Naive thymus-derived CD4-positive, alpha-beta T cell (primary cell): ENCODE data around the gene CDR2. TPM values are rescaled to one million over a fixed set of nuclear protein-coding genes. Genes with fewer than 3 reads are reported as not detected.

ENCODE experiments used
- ATAC-seq: fragments of 150-1000 bp; cut with Tn5 transposase; 2 replicates; pipeline ENCODE4 v1.10.0; 2021; ENCODE audit warnings: mild to moderate bottlenecking, moderate library complexity
- CTCF ChIA-PET: fragments of 350-600 bp; sonication (Branson Sonifier 250); formaldehyde crosslinking; loops from one replicate; lab custom pipeline; 2021; ENCODE audit warnings: antibody characterized with exemption; lab: Charles Lee
- POLR2A ChIA-PET: fragments of 350-600 bp; sonication (Branson Sonifier 250); formaldehyde crosslinking; loops from one replicate; lab custom pipeline; 2021; ENCODE audit warnings: antibody characterized with exemption, inconsistent platforms; lab: Charles Lee
- DNase-seq, 9 donors: peaks; one replicate each; pipeline versions ENCODE4 v3.0.0 to v3.0.0-alpha.2; 2020 to 2022; ENCODE audit warnings: mixed read lengths in 1 of 9
- H3K27ac ChIP-seq: one replicate; pipeline ENCODE4 v1.7.0; 2013; ENCODE audit warnings: mild to moderate bottlenecking, low read depth, low read length, moderate library complexity
- H3K27me3 ChIP-seq, 2 donors: one replicate each; pipeline ENCODE4 v1.7.0; 2013; ENCODE audit warnings: low read length in 2 of 2, mild to moderate bottlenecking in 2 of 2, moderate library complexity in 2 of 2; ENCODE audit not compliant: control insufficient read depth in 2 of 2, insufficient read depth in 2 of 2
- H3K36me3 ChIP-seq, 3 experiments: 1 replicate in 2 of 3; 2 replicates in 1 of 3; pipeline ENCODE4 v1.7.0; 2013; ENCODE audit warnings: low read length in 3 of 3, mild to moderate bottlenecking in 3 of 3, moderate library complexity in 1 of 3; ENCODE audit not compliant: insufficient read depth in 3 of 3, control insufficient read depth in 2 of 3
- H3K4me1 ChIP-seq, 2 donors: one replicate each; pipeline ENCODE4 v1.7.0; 2013; ENCODE audit warnings: low read length in 2 of 2, mild to moderate bottlenecking in 2 of 2, moderate library complexity in 1 of 2; ENCODE audit not compliant: control insufficient read depth in 2 of 2, insufficient read depth in 2 of 2
- H3K4me3 ChIP-seq: 2 replicates; pipeline ENCODE4 v1.7.0; 2013; ENCODE audit warnings: mild to moderate bottlenecking, low read length
- H3K9me3 ChIP-seq, 3 experiments: 1 replicate in 2 of 3; 2 replicates in 1 of 3; pipeline ENCODE4 v1.7.0; 2013; ENCODE audit warnings: low read length in 3 of 3; ENCODE audit not compliant: control insufficient read depth in 2 of 3
- H3K27ac Mint-ChIP-seq, 9 donors: one replicate each; pipeline ENCODE4 v1.8.0; 2020 to 2022; ENCODE audit warnings: mixed read lengths in 9 of 9, mild to moderate bottlenecking in 8 of 9, moderate library complexity in 5 of 9, inconsistent platforms in 2 of 9
- H3K27me3 Mint-ChIP-seq, 5 donors: one replicate each; pipeline ENCODE4 v1.8.0; 2021 to 2022; ENCODE audit warnings: mixed read lengths in 5 of 5, mild to moderate bottlenecking in 1 of 5
- H3K36me3 Mint-ChIP-seq, 5 donors: one replicate each; pipeline ENCODE4 v1.8.0; 2020 to 2022; ENCODE audit warnings: mixed read lengths in 5 of 5, mild to moderate bottlenecking in 3 of 5, inconsistent platforms in 1 of 5
- H3K4me1 Mint-ChIP-seq, 7 donors: one replicate each; pipeline ENCODE4 v1.8.0; 2020 to 2022; ENCODE audit warnings: mixed read lengths in 7 of 7, mild to moderate bottlenecking in 3 of 7, inconsistent platforms in 1 of 7
- H3K4me3 Mint-ChIP-seq, 10 donors: one replicate each; pipeline ENCODE4 v1.8.0; 2020 to 2022; ENCODE audit warnings: mild to moderate bottlenecking in 10 of 10, mixed read lengths in 10 of 10, moderate library complexity in 6 of 10, inconsistent platforms in 2 of 10
- H3K9me3 Mint-ChIP-seq, 11 donors: one replicate each; pipeline ENCODE4 v1.8.0; 2020 to 2022; ENCODE audit warnings: mixed read lengths in 11 of 11, mild to moderate bottlenecking in 4 of 11, inconsistent platforms in 1 of 11, moderate library complexity in 1 of 11
- intact Hi-C, 2 donors: fragments of 100-400 bp; cut with micrococcal nuclease; formaldehyde crosslinking; loops; one replicate each; pipeline ENCODE4 v1.15.1; 2023
- polyA plus RNA-seq, 2 donors: library from polyadenylated mRNA; unstranded; fragments of 300-500 nt; fragmentation: Illumina TruSeq; gene quantifications; one replicate each; pipeline ENCODE4 v1.2.3, GENCODE V29; 2021
- total RNA-seq, 6 experiments: library from RNA in 5 of 6; stranded (reverse) in 5 of 6; gene quantifications; 1 replicate in 5 of 6; 2 replicates in 1 of 6; pipeline ENCODE4 v1.2.3 and lab custom pipeline; 2021 to 2026

CDR2 gene
- total and polyA plus RNA-seq, 7 experiments from 2014 or later = 28.7 to 115 (median 66.0) TPM

GRCh38 chr16:22325598-22326368 lies 48.6 kb downstream of the CDR2 start:
- H3K4me1 Mint-ChIP-seq = peaks cover 6 to 18% (median 15%) of the 10 kb centered on the region in 7 donors
- H3K27ac Mint-ChIP-seq = peak overlapping the region in 1 of 9 donors; percentile 46
- H3K4me3 Mint-ChIP-seq = no peak overlapping the region
- H3K36me3 Mint-ChIP-seq = peaks cover 0 to 45% (median 13%) of the 10 kb centered on the region in 5 donors
- no peak overlapping the region for H3K4me3 ChIP-seq
- H3K9me3 Mint-ChIP-seq = no peaks in the 10 kb centered on the region
- DNase-seq (no peak), ATAC-seq (no peak)
- no peaks in the 10 kb centered on the region for H3K9me3 ChIP-seq
- H3K27ac ChIP-seq = no peak overlapping the region
- ChIA-PET POLR2A (interaction anchor here (2.1 kb wide), 1 partner anchor 48 kb away, joined by 7 read pairs; no protein-coding TSS in a partner anchor), CTCF (no interaction called here)
- peaks cover 3 to 92% (median 42%) of the 10 kb centered on the region in 3 experiments for H3K36me3 ChIP-seq
- H3K4me1 ChIP-seq = no peaks in the 10 kb centered on the region
- intact Hi-C loops = loop anchor here in 1 of 2 donors (10.0 kb wide), 1 partner anchor 1021 kb away; no protein-coding TSS in a partner anchor
- H3K27me3 ChIP-seq = no peaks in the 10 kb centered on the region
- no peaks in the 10 kb centered on the region for H3K27me3 Mint-ChIP-seq

GRCh38 chr16:22324787-22325597 lies 49.4 kb downstream of the CDR2 start:
- peaks cover 0 to 40% (median 9%) of the 10 kb centered on the region in 5 donors for H3K36me3 Mint-ChIP-seq
- ChIA-PET CTCF (interaction anchor here (1.4 kb wide), 1 partner anchor 28 kb away, joined by 3 read pairs; no protein-coding TSS in a partner anchor), POLR2A (interaction anchor here (2.1 kb wide), 1 partner anchor 48 kb away, joined by 7 read pairs; no protein-coding TSS in a partner anchor)
- Histone ChIP-seq H3K9me3 (no peaks in the 10 kb centered on the region), H3K27me3 (no peaks in the 10 kb centered on the region), H3K36me3 (peaks cover 8 to 96% (median 37%) of the 10 kb centered on the region in 3 experiments), H3K4me1 (no peaks in the 10 kb centered on the region), H3K27ac (no peak overlapping the region), H3K4me3 (no peak overlapping the region)
- DNase-seq = no peak
- H3K4me3 Mint-ChIP-seq = no peak overlapping the region
- H3K27me3 Mint-ChIP-seq = no peaks in the 10 kb centered on the region
- ATAC-seq = no peak
- intact Hi-C loops = loop anchor here in 1 of 2 donors (10.0 kb wide), 1 partner anchor 1020 kb away; no protein-coding TSS in a partner anchor
- H3K4me1 Mint-ChIP-seq = peaks cover under 1 to 13% (median 9%) of the 10 kb centered on the region in 7 donors
- peak overlapping the region in 6 of 9 donors; percentile 14 to 73 (median 50) for H3K27ac Mint-ChIP-seq
- H3K9me3 Mint-ChIP-seq = no peaks in the 10 kb centered on the region

- Histone ChIP-seq H3K27ac (peak overlapping the region; percentile 8), H3K36me3 (peaks cover 8 to 97% (median 37%) of the 10 kb centered on the region in 3 experiments), H3K4me3 (no peak overlapping the region), H3K27me3 (no peaks in the 10 kb centered on the region), H3K4me1 (no peaks in the 10 kb centered on the region), H3K9me3 (no peaks in the 10 kb centered on the region)
- no peak overlapping the region for H3K4me3 Mint-ChIP-seq
- no peaks in the 10 kb centered on the region for H3K27me3 Mint-ChIP-seq
- H3K36me3 Mint-ChIP-seq = peaks cover 0 to 41% (median 11%) of the 10 kb centered on the region in 5 donors
- POLR2A ChIA-PET = interaction anchor here (1.0 kb wide), 1 partner anchor 57 kb away, joined by 3 read pairs; no protein-coding TSS in a partner anchor
- H3K4me1 Mint-ChIP-seq = peaks cover 0 to 11% (median 6%) of the 10 kb centered on the region in 7 donors
- peak overlapping the region in 7 of 9 donors; percentile 12 to 73 (median 41) for H3K27ac Mint-ChIP-seq
- no peaks in the 10 kb centered on the region for H3K9me3 Mint-ChIP-seq
- no peak for ATAC-seq
- no peak for DNase-seq
- CTCF ChIA-PET = interaction anchor here (0.8 to 1.4 kb wide), 2 partner anchors 29 to 34 kb away, joined by 3 to 4 read pairs; no protein-coding TSS in a partner anchor
- intact Hi-C loops = loop anchor here in 1 of 2 donors (10.0 kb wide), 1 partner anchor 1019 kb away; no protein-coding TSS in a partner anchor
Observed at GRCh38 chr16:22323959-22324786, 50.2 kb downstream of the CDR2 start.

GRCh38 chr16:22323173-22323958 lies 51.1 kb downstream of the CDR2 start:
- Mint-ChIP-seq H3K9me3 (no peaks in the 10 kb centered on the region), H3K27me3 (no peaks in the 10 kb centered on the region), H3K4me3 (no peak overlapping the region), H3K36me3 (peaks cover 0 to 39% (median 11%) of the 10 kb centered on the region in 5 donors), H3K4me1 (peaks cover 0 to 9% (median 6%) of the 10 kb centered on the region in 7 donors), H3K27ac (peak overlapping the region in 3 of 9 donors; percentile 8 to 48 (median 28))
- DNase-seq (no peak), ATAC-seq (no peak)
- POLR2A ChIA-PET = interaction anchor here (1.0 kb wide), 1 partner anchor 58 kb away, joined by 3 read pairs; no protein-coding TSS in a partner anchor
- Histone ChIP-seq H3K9me3 (no peaks in the 10 kb centered on the region), H3K4me1 (no peaks in the 10 kb centered on the region), H3K27me3 (no peaks in the 10 kb centered on the region), H3K36me3 (peaks cover 8 to 96% (median 37%) of the 10 kb centered on the region in 3 experiments), H3K27ac (no peak overlapping the region), H3K4me3 (no peak overlapping the region)
- intact Hi-C loops = loop anchor here in 1 of 2 donors (10.0 kb wide), 1 partner anchor 1019 kb away; no protein-coding TSS in a partner anchor
- CTCF ChIA-PET = no interaction called here

- ChIA-PET POLR2A (no interaction called here), CTCF (no interaction called here)
- Histone ChIP-seq H3K4me1 (no peaks in the 10 kb centered on the region), H3K9me3 (no peaks in the 10 kb centered on the region), H3K36me3 (peaks cover 8 to 96% (median 33%) of the 10 kb centered on the region in 3 experiments), H3K27me3 (no peaks in the 10 kb centered on the region), H3K4me3 (no peak overlapping the region), H3K27ac (no peak overlapping the region)
- DNase-seq (no peak), ATAC-seq (no peak)
- peaks cover 1 to 34% (median 11%) of the 10 kb centered on the region in 5 donors for H3K36me3 Mint-ChIP-seq
- peaks cover 0 to 9% (median 6%) of the 10 kb centered on the region in 7 donors for H3K4me1 Mint-ChIP-seq
- peak overlapping the region in 4 of 9 donors; percentile 41 to 82 (median 46) for H3K27ac Mint-ChIP-seq
- no peaks in the 10 kb centered on the region for H3K27me3 Mint-ChIP-seq
- no peaks in the 10 kb centered on the region for H3K9me3 Mint-ChIP-seq
- intact Hi-C loops = loop anchor here in 1 of 2 donors (10.0 kb wide), 1 partner anchor 1018 kb away; no protein-coding TSS in a partner anchor
- no peak overlapping the region for H3K4me3 Mint-ChIP-seq
Observed at GRCh38 chr16:22322741-22323140, 51.7 kb downstream of the CDR2 start.
